NK-92 treated with Interleukin-12 subunit alpha and Interleukin-12 subunit beta, amount 100 ng/mL, for 24 hours (cell line): Measurements from ENCODE around the gene METRNL.

ENCODE experiments used
- DNase-seq: peaks from one replicate; lab custom pipeline; 2025; lab: John Stamatoyannopoulos, UW

METRNL gene

DNA sequence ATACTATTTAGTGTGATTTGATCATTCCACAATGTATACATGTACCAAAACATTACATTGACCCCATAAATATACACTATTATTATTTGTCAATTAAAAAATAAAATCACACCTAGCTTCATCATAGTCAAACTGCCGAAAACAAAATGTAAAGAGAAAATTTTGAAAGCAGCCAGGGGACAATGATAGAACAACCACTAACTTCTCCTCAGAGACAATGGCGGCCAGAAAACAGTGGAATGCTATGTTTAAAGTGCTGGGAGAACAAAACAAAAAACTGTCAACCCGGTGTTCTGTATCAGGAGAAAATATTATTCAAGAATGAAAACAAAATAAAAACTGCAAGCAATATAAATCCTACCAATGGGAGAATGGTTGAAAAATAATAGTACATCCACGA is 63.2 kb downstream of the METRNL start:
- DNase-seq, result no peak

DNA sequence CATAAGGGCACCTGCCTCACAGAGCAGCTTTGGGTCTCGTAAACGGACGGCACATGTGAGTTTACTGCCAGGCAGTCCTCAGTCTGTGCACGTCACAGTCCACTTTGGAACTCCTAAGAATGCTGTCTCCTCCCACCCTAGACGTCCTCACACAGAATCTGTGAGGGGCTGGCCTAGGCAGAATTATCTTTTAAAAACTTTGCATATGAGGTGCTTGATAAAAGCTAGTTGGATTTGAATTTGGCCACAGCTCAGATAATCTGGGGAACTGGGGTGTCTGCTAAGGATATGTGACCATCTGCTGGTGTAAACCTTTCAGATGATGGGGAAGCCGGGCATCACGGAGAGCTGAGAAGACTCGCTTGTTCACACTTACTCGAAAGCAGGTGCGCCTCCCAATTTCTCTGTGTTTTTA is 64.4 kb downstream of the METRNL start:
- no peak for DNase-seq
